Measurements from ENCODE around the gene OR2A1.
"Not testable (repeated sequence)": the region's sequence is repeated elsewhere in the genome, so short reads cannot be mapped to it uniquely, and the experiment has no call there.

DNA sequence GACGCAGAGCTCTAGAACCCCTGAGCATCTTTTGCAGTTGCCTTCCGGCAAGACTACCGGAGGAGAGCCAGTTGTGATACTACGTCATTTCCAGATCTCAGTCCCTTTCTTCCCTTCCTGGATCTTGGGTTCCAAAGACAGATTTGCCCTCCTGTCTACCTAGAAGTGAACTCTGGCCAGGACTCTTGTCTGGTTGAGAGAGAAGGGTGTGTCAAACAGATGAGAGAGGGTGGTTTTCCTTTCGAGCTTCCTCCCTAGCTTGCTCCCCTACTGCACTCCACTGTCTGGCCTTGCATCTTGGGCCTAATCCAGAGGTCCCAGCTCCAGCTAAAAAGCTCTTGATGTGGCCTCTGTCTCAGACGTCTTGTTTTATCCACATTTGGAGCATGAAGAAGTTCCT, 44.0 kb downstream of the OR2A1 start:
- TF ChIP-seq, protein P1, sequence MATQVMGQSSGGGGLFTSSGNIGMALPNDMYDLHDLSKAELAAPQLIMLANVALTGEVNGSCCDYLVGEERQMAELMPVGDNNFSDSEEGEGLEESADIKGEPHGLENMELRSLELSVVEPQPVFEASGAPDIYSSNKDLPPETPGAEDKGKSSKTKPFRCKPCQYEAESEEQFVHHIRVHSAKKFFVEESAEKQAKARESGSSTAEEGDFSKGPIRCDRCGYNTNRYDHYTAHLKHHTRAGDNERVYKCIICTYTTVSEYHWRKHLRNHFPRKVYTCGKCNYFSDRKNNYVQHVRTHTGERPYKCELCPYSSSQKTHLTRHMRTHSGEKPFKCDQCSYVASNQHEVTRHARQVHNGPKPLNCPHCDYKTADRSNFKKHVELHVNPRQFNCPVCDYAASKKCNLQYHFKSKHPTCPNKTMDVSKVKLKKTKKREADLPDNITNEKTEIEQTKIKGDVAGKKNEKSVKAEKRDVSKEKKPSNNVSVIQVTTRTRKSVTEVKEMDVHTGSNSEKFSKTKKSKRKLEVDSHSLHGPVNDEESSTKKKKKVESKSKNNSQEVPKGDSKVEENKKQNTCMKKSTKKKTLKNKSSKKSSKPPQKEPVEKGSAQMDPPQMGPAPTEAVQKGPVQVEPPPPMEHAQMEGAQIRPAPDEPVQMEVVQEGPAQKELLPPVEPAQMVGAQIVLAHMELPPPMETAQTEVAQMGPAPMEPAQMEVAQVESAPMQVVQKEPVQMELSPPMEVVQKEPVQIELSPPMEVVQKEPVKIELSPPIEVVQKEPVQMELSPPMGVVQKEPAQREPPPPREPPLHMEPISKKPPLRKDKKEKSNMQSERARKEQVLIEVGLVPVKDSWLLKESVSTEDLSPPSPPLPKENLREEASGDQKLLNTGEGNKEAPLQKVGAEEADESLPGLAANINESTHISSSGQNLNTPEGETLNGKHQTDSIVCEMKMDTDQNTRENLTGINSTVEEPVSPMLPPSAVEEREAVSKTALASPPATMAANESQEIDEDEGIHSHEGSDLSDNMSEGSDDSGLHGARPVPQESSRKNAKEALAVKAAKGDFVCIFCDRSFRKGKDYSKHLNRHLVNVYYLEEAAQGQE (tag by site-specific recombination; IDR thresholded peaks at IDR 0.05): not testable (repeated sequence)
- TF ChIP-seq, protein P2, sequence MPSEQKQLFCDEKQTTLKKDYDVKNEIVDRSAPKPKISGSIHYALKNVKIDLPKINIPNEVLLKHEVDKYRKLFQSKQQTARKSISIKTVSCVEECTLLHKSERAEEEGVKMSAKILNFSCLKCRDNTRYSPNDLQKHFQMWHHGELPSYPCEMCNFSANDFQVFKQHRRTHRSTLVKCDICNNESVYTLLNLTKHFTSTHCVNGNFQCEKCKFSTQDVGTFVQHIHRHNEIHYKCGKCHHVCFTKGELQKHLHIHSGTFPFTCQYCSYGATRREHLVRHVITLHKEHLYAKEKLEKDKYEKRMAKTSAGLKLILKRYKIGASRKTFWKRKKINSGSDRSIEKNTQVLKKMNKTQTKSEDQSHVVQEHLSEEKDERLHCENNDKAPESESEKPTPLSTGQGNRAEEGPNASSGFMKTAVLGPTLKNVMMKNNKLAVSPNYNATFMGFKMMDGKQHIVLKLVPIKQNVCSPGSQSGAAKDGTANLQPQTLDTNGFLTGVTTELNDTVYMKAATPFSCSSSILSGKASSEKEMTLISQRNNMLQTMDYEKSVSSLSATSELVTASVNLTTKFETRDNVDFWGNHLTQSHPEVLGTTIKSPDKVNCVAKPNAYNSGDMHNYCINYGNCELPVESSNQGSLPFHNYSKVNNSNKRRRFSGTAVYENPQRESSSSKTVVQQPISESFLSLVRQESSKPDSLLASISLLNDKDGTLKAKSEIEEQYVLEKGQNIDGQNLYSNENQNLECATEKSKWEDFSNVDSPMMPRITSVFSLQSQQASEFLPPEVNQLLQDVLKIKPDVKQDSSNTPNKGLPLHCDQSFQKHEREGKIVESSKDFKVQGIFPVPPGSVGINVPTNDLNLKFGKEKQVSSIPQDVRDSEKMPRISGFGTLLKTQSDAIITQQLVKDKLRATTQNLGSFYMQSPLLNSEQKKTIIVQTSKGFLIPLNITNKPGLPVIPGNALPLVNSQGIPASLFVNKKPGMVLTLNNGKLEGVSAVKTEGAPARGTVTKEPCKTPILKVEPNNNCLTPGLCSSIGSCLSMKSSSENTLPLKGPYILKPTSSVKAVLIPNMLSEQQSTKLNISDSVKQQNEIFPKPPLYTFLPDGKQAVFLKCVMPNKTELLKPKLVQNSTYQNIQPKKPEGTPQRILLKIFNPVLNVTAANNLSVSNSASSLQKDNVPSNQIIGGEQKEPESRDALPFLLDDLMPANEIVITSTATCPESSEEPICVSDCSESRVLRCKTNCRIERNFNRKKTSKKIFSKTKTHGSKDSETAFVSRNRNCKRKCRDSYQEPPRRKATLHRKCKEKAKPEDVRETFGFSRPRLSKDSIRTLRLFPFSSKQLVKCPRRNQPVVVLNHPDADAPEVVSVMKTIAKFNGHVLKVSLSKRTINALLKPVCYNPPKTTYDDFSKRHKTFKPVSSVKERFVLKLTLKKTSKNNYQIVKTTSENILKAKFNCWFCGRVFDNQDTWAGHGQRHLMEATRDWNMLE (tag by site-specific recombination; conservative IDR thresholded peaks at IDR 0.05; ENCODE audit: low read depth): not testable (repeated sequence)
- TF ChIP-seq, protein P3, sequence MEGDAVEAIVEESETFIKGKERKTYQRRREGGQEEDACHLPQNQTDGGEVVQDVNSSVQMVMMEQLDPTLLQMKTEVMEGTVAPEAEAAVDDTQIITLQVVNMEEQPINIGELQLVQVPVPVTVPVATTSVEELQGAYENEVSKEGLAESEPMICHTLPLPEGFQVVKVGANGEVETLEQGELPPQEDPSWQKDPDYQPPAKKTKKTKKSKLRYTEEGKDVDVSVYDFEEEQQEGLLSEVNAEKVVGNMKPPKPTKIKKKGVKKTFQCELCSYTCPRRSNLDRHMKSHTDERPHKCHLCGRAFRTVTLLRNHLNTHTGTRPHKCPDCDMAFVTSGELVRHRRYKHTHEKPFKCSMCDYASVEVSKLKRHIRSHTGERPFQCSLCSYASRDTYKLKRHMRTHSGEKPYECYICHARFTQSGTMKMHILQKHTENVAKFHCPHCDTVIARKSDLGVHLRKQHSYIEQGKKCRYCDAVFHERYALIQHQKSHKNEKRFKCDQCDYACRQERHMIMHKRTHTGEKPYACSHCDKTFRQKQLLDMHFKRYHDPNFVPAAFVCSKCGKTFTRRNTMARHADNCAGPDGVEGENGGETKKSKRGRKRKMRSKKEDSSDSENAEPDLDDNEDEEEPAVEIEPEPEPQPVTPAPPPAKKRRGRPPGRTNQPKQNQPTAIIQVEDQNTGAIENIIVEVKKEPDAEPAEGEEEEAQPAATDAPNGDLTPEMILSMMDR (tag by site-specific recombination; IDR thresholded peaks at IDR 0.05): not testable (repeated sequence)
- not testable (repeated sequence) for TF ChIP-seq ZNF561 (tag by site-specific recombination; IDR thresholded peaks at IDR 0.05; ENCODE audit: borderline replicate concordance); ZNF366 (tag by site-specific recombination; conservative IDR thresholded peaks at IDR 0.05); ZNF292 (tag by site-specific recombination; IDR thresholded peaks at IDR 0.05; ENCODE audit: borderline replicate concordance, low read depth); ZNF121 (tag by site-specific recombination; IDR thresholded peaks at IDR 0.05); ZNF138 (tag by site-specific recombination; IDR thresholded peaks at IDR 0.05; ENCODE audit: borderline replicate concordance); SETDB1 (IDR thresholded peaks at IDR 0.05; ENCODE audit: insufficient read length, low read length); ZBTB8A (tag by site-specific recombination; IDR thresholded peaks at IDR 0.05); ZNF2 (tag by site-specific recombination; IDR thresholded peaks at IDR 0.05)
- TF ChIP-seq, protein P4, sequence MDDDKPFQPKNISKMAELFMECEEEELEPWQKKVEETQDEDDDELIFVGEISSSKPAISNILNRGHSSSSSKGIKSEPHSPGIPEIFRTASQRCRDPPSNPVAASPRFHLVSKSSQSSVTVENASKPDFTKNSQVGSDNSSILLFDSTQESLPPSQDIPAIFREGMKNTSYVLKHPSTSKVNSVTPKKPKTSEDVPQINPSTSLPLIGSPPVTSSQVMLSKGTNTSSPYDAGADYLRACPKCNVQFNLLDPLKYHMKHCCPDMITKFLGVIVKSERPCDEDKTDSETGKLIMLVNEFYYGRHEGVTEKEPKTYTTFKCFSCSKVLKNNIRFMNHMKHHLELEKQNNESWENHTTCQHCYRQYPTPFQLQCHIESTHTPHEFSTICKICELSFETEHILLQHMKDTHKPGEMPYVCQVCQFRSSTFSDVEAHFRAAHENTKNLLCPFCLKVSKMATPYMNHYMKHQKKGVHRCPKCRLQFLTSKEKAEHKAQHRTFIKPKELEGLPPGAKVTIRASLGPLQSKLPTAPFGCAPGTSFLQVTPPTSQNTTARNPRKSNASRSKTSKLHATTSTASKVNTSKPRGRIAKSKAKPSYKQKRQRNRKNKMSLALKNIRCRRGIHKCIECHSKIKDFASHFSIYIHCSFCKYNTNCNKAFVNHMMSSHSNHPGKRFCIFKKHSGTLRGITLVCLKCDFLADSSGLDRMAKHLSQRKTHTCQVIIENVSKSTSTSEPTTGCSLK (tag by site-specific recombination; IDR thresholded peaks at IDR 0.05): not testable (repeated sequence)
- TF ChIP-seq, protein P5, sequence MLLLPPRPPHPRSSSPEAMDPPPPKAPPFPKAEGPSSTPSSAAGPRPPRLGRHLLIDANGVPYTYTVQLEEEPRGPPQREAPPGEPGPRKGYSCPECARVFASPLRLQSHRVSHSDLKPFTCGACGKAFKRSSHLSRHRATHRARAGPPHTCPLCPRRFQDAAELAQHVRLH (tag by site-specific recombination; IDR thresholded peaks at IDR 0.05): not testable (repeated sequence)

Measured in HEK293 (cell line).